LNCAP (cell line): ENCODE measurements around the gene LSM10.

Source experiments
- TF ChIP-seq, protein P1 (sequence below): fragments of 450-650 bp; IDR thresholded peaks from 2 replicates; pipeline ENCODE4 v1.5.1; 2017; ENCODE audit warnings: mild to moderate bottlenecking

The LSM10 gene

DNA sequence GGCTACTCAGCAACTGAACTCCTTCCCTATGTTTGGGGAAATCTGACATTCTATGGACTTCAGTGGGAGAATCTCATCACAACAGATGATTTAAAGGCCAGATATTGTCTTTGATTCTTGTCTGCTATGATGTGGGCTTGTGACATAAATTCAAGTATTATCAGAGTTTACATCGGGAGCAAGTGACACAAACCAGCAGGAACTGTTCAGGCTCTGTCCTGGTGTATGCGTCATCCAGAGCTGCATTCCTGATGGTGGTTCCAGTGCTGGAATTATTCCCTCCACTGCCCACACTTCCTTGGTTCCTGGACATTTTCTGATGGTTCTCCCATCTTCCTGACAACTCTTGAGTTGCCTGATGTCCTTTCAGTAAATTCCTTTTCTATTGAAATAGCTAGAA, 10.8 kb upstream of the LSM10 start:
- TF ChIP-seq, protein P1, sequence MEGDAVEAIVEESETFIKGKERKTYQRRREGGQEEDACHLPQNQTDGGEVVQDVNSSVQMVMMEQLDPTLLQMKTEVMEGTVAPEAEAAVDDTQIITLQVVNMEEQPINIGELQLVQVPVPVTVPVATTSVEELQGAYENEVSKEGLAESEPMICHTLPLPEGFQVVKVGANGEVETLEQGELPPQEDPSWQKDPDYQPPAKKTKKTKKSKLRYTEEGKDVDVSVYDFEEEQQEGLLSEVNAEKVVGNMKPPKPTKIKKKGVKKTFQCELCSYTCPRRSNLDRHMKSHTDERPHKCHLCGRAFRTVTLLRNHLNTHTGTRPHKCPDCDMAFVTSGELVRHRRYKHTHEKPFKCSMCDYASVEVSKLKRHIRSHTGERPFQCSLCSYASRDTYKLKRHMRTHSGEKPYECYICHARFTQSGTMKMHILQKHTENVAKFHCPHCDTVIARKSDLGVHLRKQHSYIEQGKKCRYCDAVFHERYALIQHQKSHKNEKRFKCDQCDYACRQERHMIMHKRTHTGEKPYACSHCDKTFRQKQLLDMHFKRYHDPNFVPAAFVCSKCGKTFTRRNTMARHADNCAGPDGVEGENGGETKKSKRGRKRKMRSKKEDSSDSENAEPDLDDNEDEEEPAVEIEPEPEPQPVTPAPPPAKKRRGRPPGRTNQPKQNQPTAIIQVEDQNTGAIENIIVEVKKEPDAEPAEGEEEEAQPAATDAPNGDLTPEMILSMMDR, result no peak

DNA sequence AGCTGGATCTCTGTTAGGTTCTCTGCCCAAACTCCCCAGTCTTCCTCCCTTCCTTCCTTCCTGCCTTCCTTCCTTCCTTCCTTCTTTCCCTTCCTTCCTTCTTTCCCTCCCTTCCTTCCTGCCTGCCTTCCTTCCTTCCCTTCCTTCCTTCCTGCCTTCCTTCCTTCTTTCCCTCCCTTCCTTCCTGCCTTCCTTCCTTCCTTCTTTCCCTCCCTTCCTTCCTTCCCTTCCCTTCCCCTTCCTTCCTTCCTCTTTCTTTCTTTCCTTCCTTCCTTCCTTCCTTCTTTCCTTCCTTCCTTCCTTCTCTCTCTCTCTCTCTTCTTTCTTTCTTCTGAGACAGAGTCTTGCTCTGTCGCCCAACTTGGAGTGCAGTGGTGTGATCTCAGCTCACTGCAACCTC, 8.7 kb upstream of the LSM10 start:
- TF ChIP-seq, protein P1, result no peak

DNA sequence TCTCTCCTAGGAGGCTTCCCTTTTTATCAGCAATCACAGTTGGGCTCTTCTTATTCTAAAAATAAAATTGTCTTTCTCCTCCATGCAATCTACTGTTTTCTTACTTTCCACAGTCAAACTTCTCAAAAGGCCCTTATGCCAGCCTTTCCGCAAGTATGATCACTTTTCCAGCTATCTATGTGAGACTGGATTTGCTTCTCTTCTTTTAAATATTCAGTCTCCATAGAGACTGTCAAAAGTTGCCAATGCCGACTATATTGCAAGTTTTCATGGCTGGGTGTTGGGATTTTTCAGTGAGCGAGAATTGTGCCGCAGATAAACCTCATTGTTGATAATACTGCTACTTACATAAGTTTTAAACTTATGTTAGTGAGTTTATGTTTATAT, 4.8 kb upstream of the LSM10 start:
- TF ChIP-seq, protein P1, result no peak

DNA sequence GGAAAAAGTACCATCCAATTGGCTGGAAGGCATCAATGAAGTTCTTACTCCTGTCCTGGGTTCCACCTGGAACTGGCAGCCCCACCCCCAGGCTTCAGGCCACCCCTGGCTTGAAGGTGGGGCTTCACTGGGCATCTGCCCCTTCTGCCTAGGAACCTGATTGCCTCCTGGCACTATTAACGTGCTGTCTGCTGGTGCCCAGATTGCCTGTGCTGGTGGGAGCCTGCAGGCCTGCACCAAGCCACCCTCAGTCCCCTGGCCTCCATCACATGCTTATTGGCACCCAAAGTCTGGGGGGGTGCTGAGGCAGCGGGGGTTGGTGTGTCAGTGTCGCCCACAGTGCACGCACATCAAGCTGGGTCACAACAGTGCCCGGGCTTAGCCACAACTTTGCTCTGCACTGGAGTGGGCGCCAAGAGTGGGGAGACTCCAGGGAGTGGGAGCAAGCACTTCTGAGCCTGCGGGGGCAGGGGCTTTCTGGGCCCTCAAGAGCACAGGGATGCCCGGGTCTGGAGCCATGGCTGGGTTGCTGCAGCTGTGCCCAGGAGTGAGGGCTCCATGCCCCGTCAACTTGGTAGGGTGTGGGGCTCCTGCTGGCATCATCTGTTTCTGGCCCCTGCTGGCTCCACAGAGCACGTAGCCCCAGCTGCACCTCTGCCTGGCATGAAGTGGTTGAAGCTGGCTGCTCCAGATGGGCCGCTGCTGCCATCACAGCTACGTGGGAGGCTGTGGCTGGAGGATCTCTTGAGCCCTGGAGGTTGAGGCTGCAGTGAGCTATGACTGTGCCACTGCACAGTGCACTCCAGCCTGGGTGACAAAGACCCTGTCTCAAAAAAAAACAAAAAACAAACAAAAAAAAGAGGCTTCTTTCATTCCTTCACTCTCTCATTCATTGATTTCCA, 4.1 kb upstream of the LSM10 start:
- TF ChIP-seq, protein P1, result no peak

DNA sequence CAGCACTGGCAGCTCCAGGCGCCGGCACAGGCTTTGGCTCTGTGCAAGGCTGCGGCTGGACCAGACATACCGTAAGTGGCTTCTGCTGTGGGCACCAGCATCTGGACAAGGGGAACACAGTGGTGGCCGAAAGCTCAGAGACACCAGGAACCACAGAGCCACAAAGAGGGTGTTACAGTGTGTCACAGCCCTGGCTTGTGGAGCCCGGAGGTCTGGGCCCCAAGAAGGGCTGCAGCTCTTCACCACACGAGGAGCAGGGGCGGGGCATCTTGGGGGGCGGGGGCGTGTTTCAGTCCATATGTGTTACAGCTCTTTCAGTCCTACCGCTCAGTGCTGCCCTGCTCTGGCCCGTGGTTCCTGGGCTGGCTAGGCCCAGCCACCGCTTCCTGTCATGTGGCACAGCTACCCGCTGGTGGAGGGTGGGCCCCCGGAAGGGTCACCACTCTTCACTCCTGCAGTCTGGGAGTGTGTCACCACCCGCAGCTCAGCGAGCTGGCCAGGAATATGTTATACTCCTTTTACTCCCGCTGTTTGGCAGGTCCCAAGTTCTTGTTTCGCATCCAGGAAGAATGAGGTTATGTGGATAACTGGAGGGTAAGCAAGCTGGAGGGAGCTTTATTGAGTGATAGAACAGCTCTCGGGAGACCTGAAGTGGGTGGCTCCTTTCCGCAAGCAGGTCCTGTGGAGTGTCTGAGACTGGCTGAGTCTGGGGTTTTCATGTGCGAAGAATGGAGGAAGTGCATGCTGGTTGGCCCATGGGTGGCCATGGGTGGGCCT, 3.3 kb upstream of the LSM10 start:
- TF ChIP-seq, protein P1, result no peak

DNA sequence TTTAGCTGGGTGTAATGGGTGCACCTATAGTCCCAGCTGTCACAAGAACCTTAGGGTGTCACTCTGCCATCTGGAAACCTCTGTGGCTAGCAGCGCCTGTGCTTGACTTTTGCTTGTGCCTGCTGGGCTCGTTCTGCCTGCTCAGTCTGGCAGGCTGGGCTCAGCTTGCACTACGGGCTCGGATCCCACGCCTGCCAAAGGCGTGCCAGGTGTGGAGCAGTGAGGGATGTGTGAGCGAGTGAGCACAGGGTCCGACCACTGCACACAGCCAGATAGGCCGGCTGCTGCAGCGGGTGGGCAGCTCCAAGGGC, 2.8 kb upstream of the LSM10 start:
- TF ChIP-seq, protein P1, result no peak

DNA sequence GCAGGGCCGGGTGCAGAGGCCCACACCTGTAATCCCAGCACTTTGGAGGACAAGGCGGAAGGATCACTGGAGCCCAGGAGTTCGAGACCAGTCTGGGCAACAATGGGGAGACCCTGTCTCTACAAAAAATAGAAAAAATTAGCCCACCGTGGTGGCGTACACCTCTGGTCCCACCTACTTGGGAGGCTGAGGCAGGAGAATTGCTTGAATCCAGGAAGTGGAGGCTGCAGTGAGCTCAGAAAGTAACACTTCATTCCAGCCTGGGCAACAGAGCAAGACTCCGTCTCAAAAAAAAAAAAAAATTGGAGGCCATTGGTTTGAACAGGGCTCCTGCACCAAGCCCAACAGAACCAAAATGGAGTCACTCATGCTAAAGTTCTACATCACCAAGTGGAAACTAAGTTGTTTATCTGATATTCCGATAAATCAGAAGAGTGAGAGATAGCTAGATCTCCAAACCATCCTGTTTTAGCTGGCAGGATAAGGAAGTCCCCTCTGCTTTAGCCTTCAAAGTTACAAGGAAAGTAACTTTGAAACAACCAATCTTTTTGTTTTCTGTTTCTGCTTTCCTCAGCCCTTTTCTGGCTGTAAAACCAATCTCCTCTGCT, 766 bp upstream of the LSM10 start:
- TF ChIP-seq, protein P1, result no peak
